ENCODE results near the gene HDAC4.

The HDAC4 gene

GRCh38 chr2:239051891-239052445 lies 348.9 kb downstream of the HDAC4 start:
- Histone ChIP-seq H3K4me1 (ENCODE audit: low read length) (no peaks in the 10 kb centered on the region), H2AFZ (ENCODE audit: low read length) (no peak overlapping the region), H3K79me2 (ENCODE audit: low read length) (no peaks in the 10 kb centered on the region), H3K9me3 (replicated peaks; ENCODE audit: insufficient read depth, low read length) (no peaks in the 10 kb centered on the region), H4K20me1 (ENCODE audit: insufficient read depth, low read length) (no peaks in the 10 kb centered on the region), H3K4me2 (ENCODE audit: low read depth, low read length) (no peak overlapping the region), H3F3A (ENCODE audit: insufficient read depth, low read length) (no peaks in the 10 kb centered on the region), H3K9me2 (replicated peaks; ENCODE audit: insufficient read depth, low read length) (no peaks in the 10 kb centered on the region), H3K27me3 (replicated peaks; ENCODE audit: insufficient read depth, low read length) (no peaks in the 10 kb centered on the region), H3K4me3 (ENCODE audit: low read length) (no peak overlapping the region), H3K27ac (ENCODE audit: low read length) (no peak overlapping the region), H3K36me3 (replicated peaks; ENCODE audit: insufficient read depth, low read length) (no peaks in the 10 kb centered on the region), H3K9ac (ENCODE audit: low read length) (no peak overlapping the region)
- DNase-seq = no peak
- no peak for TF ChIP-seq EZH2 (optimal IDR thresholded peaks at IDR 0.05; ENCODE audit: low read depth, low read length)
- no peak for TF ChIP-seq CTCF (IDR thresholded peaks at IDR 0.05; ENCODE audit: low read length)
- TF ChIP-seq EZH2phosphoT487 (IDR thresholded peaks at IDR 0.05; ENCODE audit: low read length) = no peak

- H3K9me3 ChIP-seq (replicated peaks; ENCODE audit: insufficient read depth, low read length) = no peaks in the 10 kb centered on the region
- no peak overlapping the region for H3K27ac ChIP-seq (ENCODE audit: low read length)
- H3F3A ChIP-seq (ENCODE audit: insufficient read depth, low read length) = no peaks in the 10 kb centered on the region
- H4K20me1 ChIP-seq (ENCODE audit: insufficient read depth, low read length) = no peaks in the 10 kb centered on the region
- no peaks in the 10 kb centered on the region for H3K36me3 ChIP-seq (replicated peaks; ENCODE audit: insufficient read depth, low read length)
- no peaks in the 10 kb centered on the region for H3K27me3 ChIP-seq (replicated peaks; ENCODE audit: insufficient read depth, low read length)
- H3K9ac ChIP-seq (ENCODE audit: low read length) = no peak overlapping the region
- no peaks in the 10 kb centered on the region for H3K4me1 ChIP-seq (ENCODE audit: low read length)
- no peak for DNase-seq
- TF ChIP-seq EZH2 (optimal IDR thresholded peaks at IDR 0.05; ENCODE audit: low read depth, low read length) = no peak
- TF ChIP-seq EZH2phosphoT487 (IDR thresholded peaks at IDR 0.05; ENCODE audit: low read length) = no peak
- no peak for TF ChIP-seq CTCF (IDR thresholded peaks at IDR 0.05; ENCODE audit: low read length)
- no peaks in the 10 kb centered on the region for H3K9me2 ChIP-seq (replicated peaks; ENCODE audit: insufficient read depth, low read length)
- H2AFZ ChIP-seq (ENCODE audit: low read length) = no peak overlapping the region
- no peak overlapping the region for H3K4me2 ChIP-seq (ENCODE audit: low read depth, low read length)
- H3K79me2 ChIP-seq (ENCODE audit: low read length) = no peaks in the 10 kb centered on the region
- no peak overlapping the region for H3K4me3 ChIP-seq (ENCODE audit: low read length)
Observed at GRCh38 chr2:239050252-239050649, 350.6 kb downstream of the HDAC4 start.

- no peak for DNase-seq
- no peak overlapping the region for H3K4me2 ChIP-seq (ENCODE audit: low read depth, low read length)
Observed at GRCh38 chr2:239049421-239050251, 351.2 kb downstream of the HDAC4 start.

More at GRCh38 chr2:239049421-239050251, 351.2 kb downstream of the HDAC4 start:
- no peaks in the 10 kb centered on the region for H3K9me2 ChIP-seq (replicated peaks; ENCODE audit: insufficient read depth, low read length)
- no peaks in the 10 kb centered on the region for H3K79me2 ChIP-seq (ENCODE audit: low read length)
- H4K20me1 ChIP-seq (ENCODE audit: insufficient read depth, low read length) = no peaks in the 10 kb centered on the region
- H3K36me3 ChIP-seq (replicated peaks; ENCODE audit: insufficient read depth, low read length) = no peaks in the 10 kb centered on the region
- H3K4me1 ChIP-seq (ENCODE audit: low read length) = no peaks in the 10 kb centered on the region
- H3K9ac ChIP-seq (ENCODE audit: low read length) = no peak overlapping the region
- H3K27me3 ChIP-seq (replicated peaks; ENCODE audit: insufficient read depth, low read length) = no peaks in the 10 kb centered on the region
- TF ChIP-seq EZH2phosphoT487 (IDR thresholded peaks at IDR 0.05; ENCODE audit: low read length) (no peak), EZH2 (optimal IDR thresholded peaks at IDR 0.05; ENCODE audit: low read depth, low read length) (no peak), CTCF (IDR thresholded peaks at IDR 0.05; ENCODE audit: low read length) (no peak)
- no peak overlapping the region for H3K27ac ChIP-seq (ENCODE audit: low read length)
- H3F3A ChIP-seq (ENCODE audit: insufficient read depth, low read length) = no peaks in the 10 kb centered on the region
- H3K4me3 ChIP-seq (ENCODE audit: low read length) = no peak overlapping the region
- no peak overlapping the region for H2AFZ ChIP-seq (ENCODE audit: low read length)
- H3K9me3 ChIP-seq (replicated peaks; ENCODE audit: insufficient read depth, low read length) = no peaks in the 10 kb centered on the region
